Esophagus muscularis mucosa (tissue), 4 donors: ENCODE measurements around the gene CCL20. TPM values are rescaled to one million over a fixed set of nuclear protein-coding genes. Genes with fewer than 3 reads are reported as not detected.
"Not testable (repeated sequence)": the region's sequence is repeated elsewhere in the genome, so short reads cannot be mapped to it uniquely, and the experiment has no call there.

Experiments
- DNase-seq: peaks from one replicate; pipeline ENCODE4 v3.0.0-alpha.2; 2017; ENCODE audit errors: extremely low spot score
- H3K27ac ChIP-seq, 4 donors: fragments of 200-600 bp; sonication (generic); replicated peaks in 1 of 4; 1 replicate in 3 of 4; 2 replicates in 1 of 4; pipeline ENCODE4 v1.5.1; 2016 to 2019; ENCODE audit warnings: mild to moderate bottlenecking in 1 of 4
- H3K27me3 ChIP-seq, 4 donors: fragments of 200-600 bp; sonication (generic); one replicate each; pipeline versions ENCODE4 v1.5.1 to v1.6.0; 2016 to 2019
- H3K36me3 ChIP-seq, 4 donors: fragments of 200-600 bp; sonication (generic); one replicate each; pipeline ENCODE4 v1.5.1; 2016 to 2019
- H3K4me1 ChIP-seq, 4 donors: fragments of 200-600 bp; sonication (generic); one replicate each; pipeline ENCODE4 v1.5.1; 2016 to 2019
- H3K4me3 ChIP-seq, 4 donors: fragments of 200-600 bp; sonication (generic); 1 replicate in 2 of 4; 2 replicates in 2 of 4; pipeline ENCODE4 v1.5.1; 2016 to 2019; ENCODE audit warnings: mild to moderate bottlenecking in 4 of 4, moderate library complexity in 1 of 4
- H3K9me3 ChIP-seq, 4 donors: fragments of 200-600 bp; sonication (generic); 1 replicate in 3 of 4; 2 replicates in 1 of 4; pipeline ENCODE4 v1.5.1; 2016 to 2019
- CTCF ChIP-seq, 3 experiments: fragments of 200-600 bp in 2 of 3; fragments of 450-650 bp in 1 of 3; sonication (generic) in 2 of 3; IDR thresholded peaks; one replicate each; pipeline ENCODE4 v1.5.1; 2017 to 2019; ENCODE audit warnings: antibody characterized with exemption in 3 of 3, mild to moderate bottlenecking in 2 of 3, moderate library complexity in 1 of 3
- EP300 ChIP-seq: sonication (generic); formaldehyde crosslinking; IDR thresholded peaks from one replicate; pipeline ENCODE4 v1.6.1; 2017; ENCODE audit warnings: antibody characterized with exemption
- POLR2A ChIP-seq: fragments of 450-650 bp; IDR thresholded peaks from one replicate; pipeline ENCODE4 v1.6.1; 2017; ENCODE audit warnings: antibody characterized with exemption, moderate library complexity, mild to moderate bottlenecking, low read depth
- POLR2AphosphoS5 ChIP-seq, 2 donors: sonication (generic); formaldehyde crosslinking; IDR thresholded peaks; one replicate each; pipeline ENCODE4 v1.6.1; 2017; ENCODE audit warnings: antibody characterized with exemption in 2 of 2
- WGBS: methylation state at CpG from one replicate; pipeline ENCODE4 v1.1.5; 2018; 5-methylcytosine and 5-hydroxymethylcytosine counted together
- intact Hi-C: fragments of 100-400 bp; cut with DNase I; formaldehyde crosslinking; loops from one replicate; pipeline ENCODE4 v1.15.1; 2023
- total RNA-seq, 4 donors: library from RNA; depleted of rRNA; stranded (reverse); fragments of >200 nt; gene quantifications; one replicate each; pipeline versions ENCODE4 v1.1.0 to v1.2.1, GENCODE V29; 2016

The CCL20 gene
- total RNA-seq, 4 donors from 2014 or later: 3.5 TPM; not detected in 3

DNA sequence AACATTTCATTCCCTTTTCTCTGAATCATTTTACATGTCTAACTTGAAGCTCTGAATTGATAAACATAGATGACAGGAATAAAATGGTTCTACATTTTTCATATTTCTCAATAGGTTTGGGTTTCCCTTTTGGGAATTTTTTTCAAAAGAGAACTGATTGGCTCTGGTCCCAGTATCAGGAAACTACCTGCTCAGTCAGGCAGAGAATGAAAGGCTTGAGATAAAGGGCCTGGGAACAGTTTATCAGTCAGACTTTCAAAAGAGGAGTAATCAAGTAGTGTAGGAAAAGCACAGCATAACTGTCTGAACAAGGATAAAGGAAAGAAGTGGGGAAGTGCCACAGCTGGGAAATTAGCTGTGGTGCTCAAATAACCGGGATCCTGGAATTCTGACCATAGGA lies 28.3 kb upstream of the CCL20 start:
- H3K27me3 ChIP-seq: no peaks in the 10 kb centered on the region
- intact Hi-C loops: no loop called here
- WGBS: 61% methylated on average over 1 of the region's 1 CpG
- no peaks in the 10 kb centered on the region for H3K4me1 ChIP-seq
- no peak overlapping the region for H3K4me3 ChIP-seq
- no peaks in the 10 kb centered on the region for H3K9me3 ChIP-seq
- peak; percentile 47 for DNase-seq
- TF ChIP-seq EP300: no peak
- TF ChIP-seq CTCF (IDR thresholded peaks at IDR 0.05): no peak
- no peak for TF ChIP-seq POLR2A
- TF ChIP-seq POLR2AphosphoS5 (IDR thresholded peaks at IDR 0.05): no peak
- no peak overlapping the region for H3K27ac ChIP-seq
- H3K36me3 ChIP-seq: no peaks in the 10 kb centered on the region

DNA sequence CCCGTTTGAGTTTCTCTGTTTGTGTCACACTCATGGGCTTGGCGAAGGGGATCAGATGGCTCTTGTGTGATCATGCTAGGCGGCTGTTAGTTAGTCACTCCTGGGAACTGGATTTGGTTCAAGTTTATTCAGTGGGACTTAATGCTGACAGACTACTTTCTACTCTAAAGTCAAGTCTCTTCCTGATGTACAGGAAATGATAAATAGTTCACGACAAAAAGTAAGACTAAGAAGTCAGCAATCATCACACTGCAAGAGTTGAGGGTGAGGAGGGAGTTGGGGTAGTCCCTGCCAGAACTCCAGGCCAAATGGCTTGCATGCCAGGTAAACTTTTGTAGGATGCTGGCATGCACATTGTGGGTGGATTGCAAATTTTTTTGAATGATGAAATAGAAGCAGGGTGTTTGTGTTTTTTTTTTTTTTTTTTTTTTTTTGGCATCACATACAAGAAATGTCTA lies 25.1 kb upstream of the CCL20 start:
- H3K27ac ChIP-seq: no peak overlapping the region
- H3K36me3 ChIP-seq: no peaks in the 10 kb centered on the region
- WGBS: 74% methylated on average over 4 of the region's 4 CpGs
- TF ChIP-seq EP300 (no peak), POLR2A (no peak), CTCF (IDR thresholded peaks at IDR 0.05) (no peak), POLR2AphosphoS5 (IDR thresholded peaks at IDR 0.05) (no peak)
- H3K27me3 ChIP-seq: no peaks in the 10 kb centered on the region
- H3K4me1 ChIP-seq: no peaks in the 10 kb centered on the region
- peak; percentile 84 for DNase-seq
- H3K9me3 ChIP-seq: no peaks in the 10 kb centered on the region
- intact Hi-C loops: no loop called here
- no peak overlapping the region for H3K4me3 ChIP-seq

- H3K27ac ChIP-seq: no peak overlapping the region
- no peak for TF ChIP-seq POLR2A
- TF ChIP-seq EP300: no peak
- no peak for TF ChIP-seq CTCF (IDR thresholded peaks at IDR 0.05)
- no peak for TF ChIP-seq POLR2AphosphoS5 (IDR thresholded peaks at IDR 0.05)
- intact Hi-C loops: no loop called here
- H3K4me1 ChIP-seq: no peaks in the 10 kb centered on the region
- H3K9me3 ChIP-seq: no peaks in the 10 kb centered on the region
- 59% methylated on average over 4 of the region's 4 CpGs for WGBS
- no peaks in the 10 kb centered on the region for H3K27me3 ChIP-seq
- peak; percentile 39 for DNase-seq
- H3K36me3 ChIP-seq: no peaks in the 10 kb centered on the region
- H3K4me3 ChIP-seq: no peak overlapping the region
Measured at GRCh38 chr2:227789803-227790202, 23.8 kb upstream of the CCL20 start.

DNA sequence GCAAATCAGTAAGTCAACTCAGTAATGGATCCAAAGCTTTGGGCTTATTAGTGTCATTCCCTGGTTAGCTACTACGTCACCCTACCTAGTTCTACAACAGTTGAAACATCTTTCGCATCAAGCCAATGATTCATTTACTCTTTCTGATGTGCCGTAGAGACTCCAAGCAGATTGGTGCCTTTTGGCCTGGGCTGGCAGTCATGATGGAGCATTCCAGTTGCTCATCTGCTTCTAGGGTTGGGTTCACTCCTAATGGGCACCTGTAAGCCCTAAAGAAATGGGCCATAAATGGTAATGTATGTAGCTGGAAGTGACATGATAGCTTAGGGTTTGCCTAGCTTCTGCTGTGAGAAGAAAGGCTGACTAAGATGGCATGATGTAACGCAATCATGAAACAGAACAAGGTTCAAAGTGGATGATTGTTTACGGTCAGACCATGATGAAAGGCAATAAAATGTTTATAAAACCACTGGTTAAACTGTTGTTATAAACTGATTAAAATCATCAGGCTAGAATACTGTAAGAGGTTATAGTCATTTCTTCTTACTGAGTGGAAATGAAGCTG lies 20.4 kb upstream of the CCL20 start:
- no peaks in the 10 kb centered on the region for H3K36me3 ChIP-seq
- peak; percentile 34 for DNase-seq
- no peaks in the 10 kb centered on the region for H3K27me3 ChIP-seq
- H3K4me3 ChIP-seq: no peak overlapping the region
- H3K27ac ChIP-seq: no peak overlapping the region
- intact Hi-C loops: no loop called here
- 89% methylated on average over 5 of the region's 5 CpGs for WGBS
- TF ChIP-seq EP300 (no peak), POLR2AphosphoS5 (IDR thresholded peaks at IDR 0.05) (no peak), CTCF (IDR thresholded peaks at IDR 0.05) (no peak), POLR2A (no peak)
- H3K4me1 ChIP-seq: no peaks in the 10 kb centered on the region
- H3K9me3 ChIP-seq: no peaks in the 10 kb centered on the region

DNA sequence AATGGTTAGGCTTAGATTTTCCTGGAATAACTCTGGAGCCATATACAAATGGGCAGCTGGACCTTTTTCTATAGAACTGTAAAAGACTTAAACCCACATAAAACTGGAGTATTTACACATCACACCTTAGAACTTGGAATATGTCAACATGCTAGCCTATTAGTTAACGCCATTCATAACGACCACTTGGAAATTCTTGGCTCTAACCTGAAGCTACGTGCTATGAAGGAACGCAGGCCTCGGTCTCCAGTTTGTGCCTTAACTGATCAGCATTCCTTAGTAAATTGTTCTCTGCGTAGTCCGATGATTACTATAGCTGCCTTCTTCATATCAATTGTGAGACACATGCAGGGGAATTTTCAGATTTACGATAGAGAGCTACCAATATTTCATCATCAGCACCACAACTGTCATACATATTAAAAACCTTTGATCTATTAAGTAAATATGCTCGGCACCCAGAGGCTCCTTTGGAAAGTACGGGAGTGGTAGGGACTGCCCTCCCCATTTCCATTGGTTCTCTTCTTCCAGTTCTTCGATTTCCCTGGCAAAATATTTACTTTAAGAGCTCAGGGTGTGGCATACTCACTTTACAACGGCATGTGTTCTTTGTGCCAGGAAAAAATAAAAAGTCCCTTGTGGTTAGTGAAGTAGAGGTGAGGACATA lies 17.5 kb upstream of the CCL20 start:
- H3K27me3 ChIP-seq: no peaks in the 10 kb centered on the region
- peak; percentile 42 for DNase-seq
- WGBS: 72% methylated on average over 12 of the region's 12 CpGs
- intact Hi-C loops: no loop called here
- H3K4me3 ChIP-seq: no peak overlapping the region
- TF ChIP-seq POLR2A (no peak), POLR2AphosphoS5 (IDR thresholded peaks at IDR 0.05) (no peak), CTCF (IDR thresholded peaks at IDR 0.05) (no peak), EP300 (no peak)
- H3K36me3 ChIP-seq: no peaks in the 10 kb centered on the region
- H3K4me1 ChIP-seq: no peaks in the 10 kb centered on the region
- no peaks in the 10 kb centered on the region for H3K9me3 ChIP-seq
- no peak overlapping the region for H3K27ac ChIP-seq

DNA sequence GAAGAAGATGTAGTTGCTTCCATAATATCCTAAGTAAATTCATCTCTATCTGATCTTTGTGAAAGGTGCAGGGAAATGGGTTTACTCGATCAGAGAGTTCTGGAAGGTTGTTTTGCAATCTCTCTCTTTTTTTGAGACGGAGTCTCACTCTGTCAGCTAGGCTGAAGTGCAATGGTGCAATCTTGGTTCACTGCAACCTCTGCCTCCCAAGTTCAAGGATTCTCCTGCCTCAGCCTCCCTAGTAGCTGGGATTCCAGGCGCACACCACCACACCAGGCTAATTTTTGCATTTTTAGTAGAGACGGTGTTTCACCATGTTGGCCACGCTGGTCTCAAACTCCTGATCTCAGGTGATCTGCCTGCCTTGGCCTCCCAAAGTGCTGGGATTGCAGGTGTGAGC lies 16.9 kb upstream of the CCL20 start:
- intact Hi-C loops, DNase-seq, H3K27ac ChIP-seq, H3K9me3 ChIP-seq, H3K36me3 ChIP-seq, H3K4me3 ChIP-seq, H3K27me3 ChIP-seq, H3K4me1 ChIP-seq: not testable (repeated sequence)
- WGBS: 89% methylated on average over 5 of the region's 5 CpGs
